Karpas-422 (cell line): ENCODE data around the gene TRIM28. TPM values are rescaled to one million over a fixed set of nuclear protein-coding genes. Genes with fewer than 3 reads are reported as not detected.

Source experiments
- DNase-seq: peaks from one replicate; pipeline ENCODE4 v3.0.0-alpha.2; 2015
- H2AFZ ChIP-seq: fragments of 200-600 bp; sonication (generic); 2 replicates; pipeline ENCODE4 v1.6.1; 2014; ENCODE audit warnings: antibody characterized with exemption, low read length, mixed read lengths
- H3K27ac ChIP-seq: fragments of 200-600 bp; sonication (generic); 2 replicates; pipeline ENCODE4 v1.5.1; 2014; ENCODE audit warnings: mild to moderate bottlenecking, low read length, moderate library complexity
- H3K27me3 ChIP-seq: fragments of 200-600 bp; sonication (generic); 2 replicates; pipeline ENCODE4 v1.6.1; 2014; ENCODE audit warnings: low read length, mixed read lengths
- H3K36me3 ChIP-seq: fragments of 200-600 bp; sonication (generic); 2 replicates; pipeline ENCODE4 v1.6.1; 2014; ENCODE audit warnings: low read length, mixed read lengths; ENCODE audit not compliant: insufficient read depth
- H3K4me1 ChIP-seq: fragments of 200-600 bp; sonication (generic); 2 replicates; pipeline ENCODE4 v1.6.1; 2014; ENCODE audit warnings: mild to moderate bottlenecking, low read length, mixed read lengths
- H3K4me2 ChIP-seq: fragments of 200-600 bp; sonication (generic); 2 replicates; pipeline ENCODE4 v1.6.1; 2014; ENCODE audit warnings: low read length, low read depth, mild to moderate bottlenecking; ENCODE audit not compliant: poor library complexity, severe bottlenecking
- H3K4me3 ChIP-seq: fragments of 200-600 bp; sonication (generic); 2 replicates; pipeline ENCODE4 v1.5.1; 2014; ENCODE audit warnings: mild to moderate bottlenecking, antibody characterized with exemption, low read length, mixed read lengths
- H3K79me2 ChIP-seq: fragments of 200-600 bp; sonication (generic); 2 replicates; pipeline ENCODE4 v1.6.1; 2014; ENCODE audit warnings: mild to moderate bottlenecking, low read length, mixed read lengths
- H3K9ac ChIP-seq: fragments of 200-600 bp; sonication (generic); 2 replicates; pipeline ENCODE4 v1.6.0; 2014; ENCODE audit warnings: low read length
- H3K9me2 ChIP-seq: fragments of 200-600 bp; sonication (generic), shearing (Covaris generic); replicated peaks from 2 replicates; pipeline ENCODE4 v1.6.0; 2014; ENCODE audit warnings: mild to moderate bottlenecking, low read length, moderate library complexity; ENCODE audit not compliant: insufficient read depth
- H3K9me3 ChIP-seq: fragments of 300-700, 200-600 bp; sonication (generic); 2 replicates; pipeline ENCODE4 v1.6.1; 2014; ENCODE audit warnings: low read length, mixed read lengths
- H4K20me1 ChIP-seq: fragments of 200-600 bp; sonication (generic); 2 replicates; pipeline ENCODE4 v1.6.1; 2014; ENCODE audit warnings: mild to moderate bottlenecking, antibody characterized with exemption, low read length, low read depth; ENCODE audit not compliant: insufficient read depth
- total RNA-seq: library from RNA; depleted of rRNA; stranded (reverse); fragments of >200 nt; shearing (Covaris generic); gene quantifications from 2 replicates; pipeline ENCODE4 v1.2.3, GENCODE V29; 2014; ENCODE audit warnings: low replicate concordance

Gene TRIM28
- total RNA-seq, 1 experiment from 2014 or later: 142 TPM

DNA sequence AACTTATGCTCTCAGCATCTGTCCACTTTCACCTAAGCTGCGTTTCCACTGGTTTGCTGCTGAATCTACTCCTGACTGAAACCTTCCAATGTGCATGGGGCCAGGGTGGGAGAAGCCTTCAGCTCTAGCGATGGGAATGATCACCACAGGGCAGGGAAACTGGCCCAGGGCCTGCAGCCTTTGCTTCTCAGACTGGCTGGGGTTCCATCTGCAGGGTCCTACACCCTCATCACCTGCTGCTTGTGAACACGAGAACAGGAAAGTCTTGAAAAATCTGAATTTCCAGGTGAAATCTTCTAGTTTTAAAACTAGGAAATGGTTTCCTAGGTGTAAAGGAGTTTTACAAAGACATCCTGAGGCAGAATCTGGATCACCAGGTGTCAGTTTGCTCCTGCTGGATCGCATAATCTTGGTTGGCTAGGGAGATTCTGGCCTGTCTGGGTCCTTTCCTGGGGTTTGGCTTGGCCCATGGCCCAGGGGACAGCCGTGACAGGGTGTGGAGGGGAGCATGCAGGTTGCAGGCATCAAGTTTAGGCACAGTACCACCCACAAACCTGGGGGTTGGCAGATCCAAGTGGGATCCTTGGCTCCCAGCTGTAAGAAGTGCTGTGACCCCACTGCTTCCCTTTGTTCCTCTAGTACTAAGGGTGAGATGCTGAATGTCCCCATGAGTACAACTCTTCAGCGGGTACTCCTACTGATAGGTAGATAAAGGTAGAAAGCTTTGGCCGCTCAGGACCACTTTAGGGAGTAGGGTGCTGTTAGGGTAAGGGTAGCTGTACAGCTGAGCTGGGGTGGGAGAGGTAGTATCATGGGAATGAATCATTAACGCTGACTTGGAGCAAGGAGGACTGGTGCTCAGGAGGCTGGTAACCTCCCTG, 16.4 kb downstream of the TRIM28 start:
- Histone ChIP-seq H3K4me2 (peak overlapping the region; percentile 79), H3K27me3 (no peaks in the 10 kb centered on the region), H3K27ac (peak overlapping the region; percentile 91), H2AFZ (no peak overlapping the region), H3K79me2 (peaks cover 23% of the 10 kb centered on the region), H3K9ac (peak overlapping the region; percentile 93), H3K4me1 (peaks cover 62% of the 10 kb centered on the region), H3K9me2 (no peaks in the 10 kb centered on the region), H3K4me3 (peak overlapping the region; percentile 73), H4K20me1 (no peaks in the 10 kb centered on the region), H3K36me3 (no peaks in the 10 kb centered on the region), H3K9me3 (no peaks in the 10 kb centered on the region)
- DNase-seq: no peak

DNA sequence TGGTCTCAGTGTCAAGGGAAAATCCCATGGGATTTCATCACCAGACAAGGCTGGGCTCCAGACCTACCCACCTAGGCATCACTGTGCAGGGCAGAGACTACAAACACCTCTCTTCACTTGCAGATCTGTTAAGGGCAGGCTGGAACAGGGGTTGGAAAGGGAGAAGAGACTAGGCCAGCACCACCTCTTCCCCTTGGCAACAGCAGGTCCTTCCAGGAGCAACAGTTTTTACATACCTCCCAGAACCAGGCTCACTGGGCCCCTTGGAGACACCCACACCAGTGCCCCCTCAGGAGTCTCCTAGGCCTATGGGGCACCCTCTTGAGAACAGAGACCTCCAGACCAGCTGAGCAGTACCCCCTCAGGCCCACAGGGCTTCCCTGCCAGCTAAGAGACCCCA, 17.1 kb downstream of the TRIM28 start:
- Histone ChIP-seq H3K9me2 (no peaks in the 10 kb centered on the region), H3K79me2 (peaks cover 23% of the 10 kb centered on the region), H4K20me1 (no peaks in the 10 kb centered on the region), H3K4me3 (no peak overlapping the region), H3K4me1 (peaks cover 57% of the 10 kb centered on the region), H3K9ac (no peak overlapping the region), H3K36me3 (no peaks in the 10 kb centered on the region), H3K27ac (no peak overlapping the region), H3K27me3 (no peaks in the 10 kb centered on the region), H2AFZ (no peak overlapping the region), H3K4me2 (no peak overlapping the region), H3K9me3 (no peaks in the 10 kb centered on the region)
- peak; percentile 54 for DNase-seq

DNA sequence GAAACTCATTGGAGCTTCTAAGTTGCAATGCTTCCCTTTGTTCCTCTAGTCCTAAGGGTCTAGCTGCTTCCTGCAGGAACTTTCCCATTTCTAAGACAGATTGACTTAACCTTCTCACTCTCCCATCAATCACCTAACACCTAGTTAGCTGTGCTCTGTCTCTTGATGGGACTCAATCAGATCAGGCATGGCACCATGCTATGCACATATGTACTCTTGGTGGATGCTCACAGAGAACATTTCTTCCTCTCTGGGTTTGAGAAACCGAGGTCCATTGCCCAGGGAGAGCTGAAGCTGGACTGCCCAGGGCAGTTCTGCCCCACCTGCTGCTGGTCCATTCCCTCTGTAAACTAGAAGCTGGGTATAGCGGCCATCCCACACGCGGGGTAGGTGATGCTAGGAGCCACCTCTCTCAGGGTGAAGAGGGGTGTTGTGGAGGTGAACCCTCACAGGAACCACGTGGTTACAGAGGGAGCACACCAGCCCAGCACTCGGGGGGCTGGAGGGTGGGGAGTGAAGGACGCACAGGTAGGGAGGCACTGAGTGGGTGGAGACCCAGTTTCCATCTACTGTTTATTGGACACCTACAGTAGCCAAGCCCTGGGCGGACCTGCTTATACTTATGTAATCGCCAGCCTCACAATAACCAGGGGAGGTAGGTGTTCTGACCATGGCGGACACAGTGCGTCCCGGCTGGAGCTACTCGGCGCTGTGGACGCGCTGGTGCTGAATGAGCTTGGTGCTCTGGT, 17.7 kb downstream of the TRIM28 start:
- no peaks in the 10 kb centered on the region for H3K27me3 ChIP-seq
- DNase-seq: no peak
- no peaks in the 10 kb centered on the region for H4K20me1 ChIP-seq
- H3K4me3 ChIP-seq: peak overlapping the region; percentile 60; the same call in 1 of the 2 replicates
- peak overlapping the region; percentile 74 for H3K9ac ChIP-seq
- H3K9me3 ChIP-seq: no peaks in the 10 kb centered on the region
- no peaks in the 10 kb centered on the region for H3K36me3 ChIP-seq
- H3K4me1 ChIP-seq: peaks cover 51% of the 10 kb centered on the region
- H3K27ac ChIP-seq: no peak overlapping the region
- H2AFZ ChIP-seq: no peak overlapping the region
- no peaks in the 10 kb centered on the region for H3K9me2 ChIP-seq
- H3K79me2 ChIP-seq: peaks cover 20% of the 10 kb centered on the region
- H3K4me2 ChIP-seq: peak overlapping the region; percentile 75

DNA sequence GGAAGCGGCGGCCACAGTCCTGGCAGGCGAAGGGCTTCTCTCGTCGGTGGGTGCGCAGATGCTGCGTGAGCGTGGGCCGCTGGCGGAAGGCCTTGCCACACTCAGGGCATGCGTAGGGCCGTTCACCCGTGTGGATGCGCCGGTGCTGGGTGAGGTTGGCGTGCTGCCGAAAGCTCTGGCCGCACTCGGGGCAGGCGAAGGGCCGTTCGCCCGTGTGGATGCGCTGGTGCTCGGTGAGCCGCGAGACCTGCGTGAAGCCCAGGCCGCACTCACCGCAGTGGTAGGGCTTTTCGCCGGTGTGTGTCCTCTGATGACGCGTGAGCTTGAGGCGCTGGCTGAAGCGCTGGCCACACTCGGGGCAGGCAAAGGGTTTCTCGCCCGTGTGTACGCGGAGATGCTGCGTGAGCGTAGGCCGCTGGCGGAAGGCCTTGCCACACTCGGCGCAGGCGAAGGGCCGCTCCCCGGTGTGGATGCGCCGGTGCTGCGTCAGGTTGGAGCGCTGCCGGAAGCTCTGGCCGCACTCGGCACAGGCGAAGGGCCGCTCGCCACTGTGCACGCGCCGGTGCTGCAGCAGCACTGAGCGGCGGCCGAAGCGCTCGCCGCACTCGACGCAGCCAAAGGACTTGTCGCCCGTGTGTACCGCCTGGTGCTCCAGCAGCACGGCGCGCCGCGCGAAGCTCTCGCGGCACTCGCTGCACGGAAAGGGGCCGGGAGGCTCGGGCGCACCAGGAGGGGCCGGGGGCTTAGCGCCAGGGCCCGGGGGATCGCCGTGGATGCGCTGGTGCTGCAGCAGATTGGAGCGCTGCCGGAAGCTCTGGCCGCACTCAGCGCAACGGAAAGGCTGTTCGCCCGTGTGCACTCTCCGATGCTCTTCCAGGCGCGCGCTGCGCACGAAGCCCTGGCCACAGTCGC, 18.5 kb downstream of the TRIM28 start:
- Histone ChIP-seq H3K4me2 (peak overlapping the region; percentile 75), H3K27me3 (no peaks in the 10 kb centered on the region), H3K36me3 (no peaks in the 10 kb centered on the region), H3K4me1 (peaks cover 46% of the 10 kb centered on the region), H3K4me3 (peak overlapping the region; percentile 60; the same call in 1 of the 2 replicates), H2AFZ (no peak overlapping the region; the same call in 1 of the 2 replicates), H4K20me1 (no peaks in the 10 kb centered on the region), H3K9me2 (no peaks in the 10 kb centered on the region), H3K9ac (peak overlapping the region; percentile 74), H3K9me3 (no peaks in the 10 kb centered on the region), H3K79me2 (peaks cover 11% of the 10 kb centered on the region), H3K27ac (peak overlapping the region; percentile 53)
- DNase-seq: peak; percentile 75

DNA sequence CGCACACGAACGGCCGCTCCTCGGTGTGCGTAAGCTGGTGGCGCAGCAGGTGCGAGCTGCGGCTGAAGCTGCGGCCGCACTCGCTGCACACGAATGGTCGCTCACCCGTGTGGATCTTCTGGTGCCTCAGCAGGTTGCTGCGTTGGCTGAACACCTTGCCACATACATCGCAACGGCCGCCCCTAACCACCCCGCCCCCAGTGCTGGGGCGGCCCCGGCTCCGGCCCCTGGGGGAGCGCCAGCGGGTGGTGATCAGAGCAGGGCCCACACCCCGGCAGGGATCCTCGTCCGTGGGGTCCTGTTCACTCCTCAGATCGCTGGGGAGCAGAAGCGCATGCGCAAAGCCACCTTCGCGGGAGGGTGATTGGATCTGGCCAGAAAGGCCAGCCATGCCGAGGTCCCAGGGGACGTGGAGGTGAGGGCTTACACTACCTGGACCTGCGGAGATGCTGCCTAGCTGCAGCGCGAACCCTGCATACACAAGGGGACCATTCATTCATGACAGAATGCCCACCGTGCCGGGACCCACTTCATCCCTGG, 19.2 kb downstream of the TRIM28 start:
- Histone ChIP-seq H3K4me1 (peaks cover 46% of the 10 kb centered on the region), H3K9ac (peak overlapping the region; percentile 74), H3K36me3 (no peaks in the 10 kb centered on the region), H4K20me1 (no peaks in the 10 kb centered on the region), H3K9me3 (no peaks in the 10 kb centered on the region), H3K79me2 (peaks cover 4% of the 10 kb centered on the region), H2AFZ (no peak overlapping the region; the same call in 1 of the 2 replicates), H3K9me2 (no peaks in the 10 kb centered on the region), H3K27ac (peak overlapping the region; percentile 53), H3K4me3 (peak overlapping the region; percentile 60; the same call in 1 of the 2 replicates), H3K27me3 (no peaks in the 10 kb centered on the region), H3K4me2 (peak overlapping the region; percentile 75)
- peak; percentile 76 for DNase-seq

DNA sequence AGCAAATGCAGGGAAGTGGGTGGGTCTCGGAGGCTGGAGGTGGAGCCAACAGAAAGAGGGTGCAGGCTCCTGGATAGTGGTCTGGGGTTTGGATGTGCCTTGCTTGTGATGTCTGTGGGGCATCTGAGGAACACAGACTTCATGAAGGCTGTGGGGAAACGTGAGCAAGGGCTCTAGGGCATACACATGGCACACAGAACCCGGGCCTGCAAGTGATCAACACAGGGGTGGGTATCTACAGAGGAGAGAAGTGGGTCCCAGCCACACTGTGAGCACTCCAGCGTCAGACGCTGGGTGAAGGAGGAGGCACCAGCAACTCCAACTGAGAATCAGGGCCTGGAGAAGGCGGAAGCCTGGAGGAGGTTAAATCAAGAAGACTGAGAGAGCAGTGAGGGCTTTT, 20.0 kb downstream of the TRIM28 start:
- peak overlapping the region; percentile 74 for H3K9ac ChIP-seq

DNA sequence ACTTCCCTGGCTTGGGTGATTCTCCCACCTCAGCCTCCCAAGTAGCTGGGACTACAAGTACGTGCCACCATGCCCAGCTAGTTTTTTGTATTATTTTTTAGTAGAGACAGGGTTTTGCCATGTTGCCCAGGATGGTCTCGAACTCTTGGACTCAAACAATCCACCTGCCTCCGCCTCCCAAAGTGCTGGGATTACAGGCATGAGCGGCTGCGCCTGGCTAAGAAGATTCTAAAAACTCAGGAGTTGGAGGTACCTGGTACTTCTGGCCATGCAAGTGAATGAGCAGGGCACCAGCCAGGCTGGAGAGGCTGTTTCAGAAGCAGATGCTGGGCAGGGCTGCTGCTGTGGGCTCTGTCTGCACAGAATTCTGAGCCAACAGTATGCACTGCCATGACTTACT, 23.1 kb downstream of the TRIM28 start:
- no peaks in the 10 kb centered on the region for H3K27me3 ChIP-seq
- H3K9me2 ChIP-seq: no peaks in the 10 kb centered on the region
- H3K4me3 ChIP-seq: no peak overlapping the region
- H3K9ac ChIP-seq: no peak overlapping the region
- no peak for DNase-seq
- no peak overlapping the region for H2AFZ ChIP-seq
- no peaks in the 10 kb centered on the region for H4K20me1 ChIP-seq
- H3K4me1 ChIP-seq: peaks cover 29% of the 10 kb centered on the region
- H3K36me3 ChIP-seq: no peaks in the 10 kb centered on the region
- no peaks in the 10 kb centered on the region for H3K9me3 ChIP-seq
- 0 out of 2 replicates have a peak, but pooled peaks cover under 1% of the 10 kb centered on the region for H3K79me2 ChIP-seq
- no peak overlapping the region for H3K4me2 ChIP-seq
- H3K27ac ChIP-seq: no peak overlapping the region

More for the DNA sequence above, 20.0 kb downstream of the TRIM28 start:
- Histone ChIP-seq H3K27ac (peak overlapping the region; percentile 53; the same call in 1 of the 2 replicates), H3K36me3 (no peaks in the 10 kb centered on the region), H3K4me1 (peaks cover 46% of the 10 kb centered on the region), H3K4me2 (peak overlapping the region; percentile 75), H2AFZ (no peak overlapping the region), H3K27me3 (no peaks in the 10 kb centered on the region), H3K9me2 (no peaks in the 10 kb centered on the region), H3K9me3 (no peaks in the 10 kb centered on the region), H3K79me2 (0 out of 2 replicates have a peak, but pooled peaks cover 4% of the 10 kb centered on the region), H4K20me1 (no peaks in the 10 kb centered on the region), H3K4me3 (peak overlapping the region; percentile 60; the same call in 1 of the 2 replicates)
- no peak for DNase-seq
